K562 (cell line): ENCODE results near the gene ANKS1B.

Experiments
- BACH1 ChIP-seq: fragments of 200-800 bp; sonication (Bioruptor generic); IDR thresholded peaks from 2 replicates; pipeline ENCODE4 v1.6.1; 2016; ENCODE audit warnings: missing genetic modification characterization, missing compliant biosample characterization
- BCL6 ChIP-seq: fragments of 250-450 bp; sonication (Bioruptor Pico); IDR thresholded peaks from 2 replicates; pipeline ENCODE4 v1.4.0; 2020
- CCNT2 ChIP-seq: IDR thresholded peaks from 2 replicates; pipeline ENCODE4 v1.6.1; 2011; ENCODE audit warnings: borderline replicate concordance, low read depth, mild to moderate bottlenecking, moderate library complexity, mixed read lengths, low read length; ENCODE audit not compliant: insufficient read length; ENCODE audit errors: extremely low read depth
- CHD2 ChIP-seq: IDR thresholded peaks from 2 replicates; pipeline ENCODE4 v1.6.1; 2011; ENCODE audit warnings: low read depth, low read length
- CTCF ChIP-seq, 3 experiments: IDR thresholded peaks in 2 of 3; conservative IDR thresholded peaks in 1 of 3; 2 replicates each; pipeline ENCODE4 v1.5.1; 2011 to 2012; ENCODE audit warnings: low read length in 3 of 3, mild to moderate bottlenecking in 3 of 3, control low read depth in 2 of 3, improper control_type of control experiment in 1 of 3, inconsistent platforms in 1 of 3, low read depth in 1 of 3, mixed read lengths in 1 of 3, moderate library complexity in 1 of 3; ENCODE audit not compliant: insufficient read depth in 2 of 3
- DNMT1 ChIP-seq: fragments of 450-650 bp; IDR thresholded peaks from 2 replicates; pipeline ENCODE4 v1.6.1; 2016; ENCODE audit warnings: antibody characterized with exemption, mild to moderate bottlenecking
- FOXM1 ChIP-seq, 2 experiments: fragments of 450-650 bp in 1 of 2; sonication (generic) in 1 of 2; formaldehyde crosslinking in 1 of 2; IDR thresholded peaks; 2 replicates each; pipeline versions ENCODE4 v1.6.1 to v1.9.0; 2017 to 2022; ENCODE audit warnings: low read depth in 2 of 2, mild to moderate bottlenecking in 2 of 2, missing genetic modification reagents in 1 of 2, moderate library complexity in 1 of 2
- HINFP ChIP-seq: fragments of 450-650 bp; conservative IDR thresholded peaks from 2 replicates; pipeline ENCODE4 v1.6.1; 2016; ENCODE audit warnings: missing genetic modification characterization, low read depth, mild to moderate bottlenecking, control low read depth, missing compliant biosample characterization
- ILK ChIP-seq: fragments of 450-650 bp; IDR thresholded peaks from 2 replicates; pipeline ENCODE4 v1.6.1; 2016; ENCODE audit warnings: missing genetic modification characterization, low read depth, mild to moderate bottlenecking, missing compliant biosample characterization, moderate library complexity, borderline replicate concordance
- RBM14 ChIP-seq: fragments of 200-400 bp; formaldehyde crosslinking; IDR thresholded peaks from 2 replicates; pipeline ENCODE4 v1.6.1; 2018; ENCODE audit warnings: low read depth, mild to moderate bottlenecking, low read length, moderate library complexity, borderline replicate concordance; ENCODE audit not compliant: insufficient read depth
- SNRNP70 ChIP-seq: fragments of 200-400 bp; formaldehyde crosslinking; optimal IDR thresholded peaks from 2 replicates; pipeline ENCODE3; 2017; ENCODE audit warnings: low read depth, low read length
- ZBTB8A ChIP-seq: fragments of 450-650 bp; IDR thresholded peaks from 2 replicates; pipeline ENCODE4 v1.6.1; 2018; ENCODE audit warnings: mild to moderate bottlenecking, moderate library complexity; ENCODE audit not compliant: partially characterized antibody
- ZNF212 ChIP-seq: fragments of 450-650 bp; formaldehyde crosslinking; IDR thresholded peaks from 2 replicates; pipeline ENCODE4 v1.4.0; 2020; ENCODE audit warnings: mild to moderate bottlenecking
- TF ChIP-seq, protein P1 (sequence below): fragments of 200-800 bp; sonication (Bioruptor generic); IDR thresholded peaks from 2 replicates; pipeline ENCODE4 v1.6.1; 2016; ENCODE audit warnings: missing genetic modification characterization, missing compliant biosample characterization

GRCh38 chr12:99380701-99381100, 604.0 kb downstream of the ANKS1B start:
- TF ChIP-seq BCL6 (CRISPR knock-in tag) (no peak), CCNT2 (no peak), ZNF212 (no peak), SNRNP70 (no peak), RBM14 (no peak), ZBTB8A (no peak), ILK (tag) (no peak), BACH1 (no peak), DNMT1 (no peak), CTCF (IDR thresholded peaks at IDR 0.05 in 2 of 3, conservative IDR thresholded peaks at IDR 0.05 in 1 of 3; ENCODE audit: insufficient read depth in 2 of 3, low read depth in 1 of 3, low read length in 3 of 3) (no peak), CHD2 (no peak), HINFP (tag) (no peak), FOXM1 (IDR thresholded peaks at IDR 0.05; ENCODE audit: low read depth) (no peak), FOXM1 (CRISPR knock-in tag; IDR thresholded peaks at IDR 0.05; ENCODE audit: low read depth) (no peak)
- TF ChIP-seq, protein P1, sequence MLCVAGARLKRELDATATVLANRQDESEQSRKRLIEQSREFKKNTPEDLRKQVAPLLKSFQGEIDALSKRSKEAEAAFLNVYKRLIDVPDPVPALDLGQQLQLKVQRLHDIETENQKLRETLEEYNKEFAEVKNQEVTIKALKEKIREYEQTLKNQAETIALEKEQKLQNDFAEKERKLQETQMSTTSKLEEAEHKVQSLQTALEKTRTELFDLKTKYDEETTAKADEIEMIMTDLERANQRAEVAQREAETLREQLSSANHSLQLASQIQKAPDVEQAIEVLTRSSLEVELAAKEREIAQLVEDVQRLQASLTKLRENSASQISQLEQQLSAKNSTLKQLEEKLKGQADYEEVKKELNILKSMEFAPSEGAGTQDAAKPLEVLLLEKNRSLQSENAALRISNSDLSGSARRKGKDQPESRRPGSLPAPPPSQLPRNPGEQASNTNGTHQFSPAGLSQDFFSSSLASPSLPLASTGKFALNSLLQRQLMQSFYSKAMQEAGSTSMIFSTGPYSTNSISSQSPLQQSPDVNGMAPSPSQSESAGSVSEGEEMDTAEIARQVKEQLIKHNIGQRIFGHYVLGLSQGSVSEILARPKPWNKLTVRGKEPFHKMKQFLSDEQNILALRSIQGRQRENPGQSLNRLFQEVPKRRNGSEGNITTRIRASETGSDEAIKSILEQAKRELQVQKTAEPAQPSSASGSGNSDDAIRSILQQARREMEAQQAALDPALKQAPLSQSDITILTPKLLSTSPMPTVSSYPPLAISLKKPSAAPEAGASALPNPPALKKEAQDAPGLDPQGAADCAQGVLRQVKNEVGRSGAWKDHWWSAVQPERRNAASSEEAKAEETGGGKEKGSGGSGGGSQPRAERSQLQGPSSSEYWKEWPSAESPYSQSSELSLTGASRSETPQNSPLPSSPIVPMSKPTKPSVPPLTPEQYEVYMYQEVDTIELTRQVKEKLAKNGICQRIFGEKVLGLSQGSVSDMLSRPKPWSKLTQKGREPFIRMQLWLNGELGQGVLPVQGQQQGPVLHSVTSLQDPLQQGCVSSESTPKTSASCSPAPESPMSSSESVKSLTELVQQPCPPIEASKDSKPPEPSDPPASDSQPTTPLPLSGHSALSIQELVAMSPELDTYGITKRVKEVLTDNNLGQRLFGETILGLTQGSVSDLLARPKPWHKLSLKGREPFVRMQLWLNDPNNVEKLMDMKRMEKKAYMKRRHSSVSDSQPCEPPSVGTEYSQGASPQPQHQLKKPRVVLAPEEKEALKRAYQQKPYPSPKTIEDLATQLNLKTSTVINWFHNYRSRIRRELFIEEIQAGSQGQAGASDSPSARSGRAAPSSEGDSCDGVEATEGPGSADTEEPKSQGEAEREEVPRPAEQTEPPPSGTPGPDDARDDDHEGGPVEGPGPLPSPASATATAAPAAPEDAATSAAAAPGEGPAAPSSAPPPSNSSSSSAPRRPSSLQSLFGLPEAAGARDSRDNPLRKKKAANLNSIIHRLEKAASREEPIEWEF (CRISPR knock-in tag) = no peak
